Cerebellar cortex (tissue), 1 donor: ENCODE measurements around the gene DNAJB8.

Experiments
- DNase-seq: peaks from one replicate; pipeline ENCODE4 v3.0.0-alpha.2; 2015; ENCODE audit warnings: low spot score

The DNAJB8 gene

DNA sequence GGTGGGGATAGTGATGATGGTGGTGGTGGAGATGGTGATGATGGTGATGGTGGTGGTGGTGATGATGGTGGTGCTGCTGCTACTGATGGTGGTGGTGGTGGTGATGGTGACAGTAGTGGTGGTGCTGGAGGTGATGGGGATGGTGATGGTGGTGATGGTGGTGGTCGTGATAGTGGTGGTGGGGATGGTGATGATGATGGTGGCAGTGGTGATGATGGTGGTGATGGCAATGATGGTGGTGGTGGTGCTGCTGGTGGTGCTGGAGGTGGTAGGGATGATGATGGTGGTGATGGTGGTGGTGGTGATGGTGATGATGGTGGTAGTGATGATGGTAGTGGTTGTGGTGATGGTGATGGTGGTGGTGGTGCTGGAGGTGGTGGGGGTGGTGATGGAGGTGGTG, 21.3 kb downstream of the DNAJB8 start:
- no peak for DNase-seq

DNA sequence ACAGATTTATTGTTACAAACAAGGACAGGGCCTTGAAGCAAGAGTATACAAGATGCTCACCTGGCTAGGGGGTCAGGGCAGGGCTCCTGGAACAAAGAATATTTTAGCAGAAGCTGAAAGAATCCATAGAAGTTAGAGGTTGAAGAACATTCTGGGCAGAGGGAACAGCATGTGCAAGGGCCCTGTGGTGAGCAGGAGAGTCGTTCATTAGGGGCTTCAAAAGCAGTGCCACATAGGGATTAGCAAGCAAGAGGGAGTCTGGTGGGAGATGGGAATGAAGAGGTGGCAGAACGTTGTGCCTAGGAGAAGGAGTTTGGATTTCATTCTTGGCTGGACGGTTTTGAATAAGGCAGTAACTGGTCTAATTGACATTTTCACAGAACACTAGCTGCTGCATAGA, 22.9 kb downstream of the DNAJB8 start:
- no peak for DNase-seq

DNA sequence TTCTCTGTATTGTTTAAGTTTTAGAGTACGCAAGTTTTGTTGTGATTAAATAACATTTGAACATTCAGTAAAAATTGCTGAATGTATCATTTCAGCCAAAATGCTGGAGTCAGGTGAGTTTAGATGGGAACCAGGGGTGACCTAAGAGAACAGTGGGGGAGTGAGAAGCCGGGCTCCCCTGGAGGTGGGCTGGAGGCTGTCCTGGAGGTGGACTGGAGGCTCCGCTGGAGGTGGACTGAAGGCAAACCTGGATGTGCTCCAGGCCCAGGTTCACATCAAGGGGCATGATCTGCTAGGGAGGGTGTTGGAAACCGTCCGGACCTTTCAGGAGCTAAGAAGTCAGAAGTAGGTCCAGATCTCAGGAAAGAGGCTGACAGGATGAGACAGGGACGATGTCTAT, 23.7 kb downstream of the DNAJB8 start:
- no peak for DNase-seq

DNA sequence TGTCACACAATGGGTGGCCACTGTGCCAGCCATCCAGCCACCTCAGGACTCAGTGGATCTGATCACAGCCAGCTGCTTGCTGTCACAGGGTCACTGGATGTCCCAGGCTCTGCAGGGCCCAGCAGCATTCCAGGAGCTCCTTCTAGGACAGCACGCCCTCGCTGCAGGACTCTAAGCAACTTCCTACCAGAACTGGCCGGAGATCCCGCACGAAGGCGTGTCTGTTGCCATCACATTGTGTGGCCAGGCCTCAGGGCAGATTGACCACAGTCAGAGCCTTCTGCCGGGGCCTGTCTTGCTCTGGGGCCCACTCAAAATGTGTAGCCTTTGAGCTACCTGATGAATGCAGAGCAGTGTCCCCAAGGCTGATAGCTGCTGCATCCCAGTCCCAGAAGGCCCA, 24.6 kb downstream of the DNAJB8 start:
- no peak for DNase-seq

DNA sequence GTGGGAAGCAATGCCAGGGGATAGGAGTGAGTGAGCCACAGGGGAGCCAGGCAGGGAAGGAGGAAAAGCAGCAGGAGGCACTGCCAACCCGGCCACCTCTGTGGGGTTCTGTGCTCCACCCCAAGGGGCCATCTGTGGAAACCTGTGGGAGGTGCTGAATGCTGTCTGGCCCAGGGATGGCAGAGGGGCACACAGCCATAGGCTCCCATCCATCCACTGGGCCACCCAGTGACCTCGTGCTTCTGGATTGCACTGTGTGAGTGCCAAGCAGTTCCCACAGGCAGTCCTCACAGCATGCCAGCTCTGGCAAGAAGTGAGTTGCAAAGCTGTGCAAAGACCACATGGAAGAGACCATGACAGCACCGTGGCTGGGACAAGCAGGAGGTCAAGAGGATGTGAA, 27.5 kb downstream of the DNAJB8 start:
- DNase-seq, result no peak

DNA sequence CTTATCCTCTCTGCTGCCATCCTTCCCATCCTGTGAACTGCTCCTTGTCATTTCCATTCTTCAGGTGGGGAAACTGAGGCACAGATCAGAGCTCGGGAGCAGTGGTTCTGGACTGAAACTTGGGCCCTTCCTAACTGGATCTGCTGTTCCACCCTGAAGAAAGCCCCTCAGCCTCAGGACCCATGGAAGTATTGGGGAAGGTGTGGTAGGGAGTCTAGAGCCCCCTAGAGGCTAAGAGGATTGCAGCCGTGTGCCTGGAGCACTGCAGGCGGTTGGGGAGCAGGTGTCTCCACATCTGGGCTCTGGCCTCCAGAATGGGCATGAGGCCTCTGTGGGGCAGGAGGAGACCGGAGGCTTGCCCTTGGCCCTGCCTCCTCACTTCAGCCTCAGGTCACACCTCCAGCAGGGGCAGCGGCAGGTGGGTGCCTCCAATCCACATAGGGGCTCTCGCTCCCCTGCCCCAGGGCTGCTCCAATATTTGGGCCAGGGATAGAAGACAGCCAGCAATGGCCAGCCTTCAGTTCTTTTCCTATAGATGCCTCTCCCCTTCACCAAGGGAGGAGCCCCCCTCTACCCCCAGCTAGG, 28.1 kb downstream of the DNAJB8 start:
- peak; percentile 15 for DNase-seq

DNA sequence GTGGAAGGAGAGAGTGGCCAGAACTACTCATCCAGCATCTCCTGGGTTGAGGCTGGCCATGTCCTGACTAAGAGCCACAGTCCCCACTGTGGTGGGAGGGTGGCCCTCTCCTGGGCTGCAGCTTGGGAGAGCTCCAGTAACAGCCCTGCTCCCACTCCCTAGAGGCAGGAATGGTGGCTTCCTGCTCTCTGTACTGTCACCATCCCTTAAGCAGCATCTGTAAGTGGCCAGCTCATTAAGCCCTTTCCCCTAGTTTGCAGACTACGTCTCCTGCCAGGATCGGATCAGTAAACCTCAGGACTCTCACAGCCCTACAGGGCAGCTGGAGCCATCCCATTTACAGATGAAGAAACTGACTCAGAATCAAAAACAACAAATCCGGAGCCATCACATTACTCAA, 30.5 kb downstream of the DNAJB8 start:
- no peak for DNase-seq

DNA sequence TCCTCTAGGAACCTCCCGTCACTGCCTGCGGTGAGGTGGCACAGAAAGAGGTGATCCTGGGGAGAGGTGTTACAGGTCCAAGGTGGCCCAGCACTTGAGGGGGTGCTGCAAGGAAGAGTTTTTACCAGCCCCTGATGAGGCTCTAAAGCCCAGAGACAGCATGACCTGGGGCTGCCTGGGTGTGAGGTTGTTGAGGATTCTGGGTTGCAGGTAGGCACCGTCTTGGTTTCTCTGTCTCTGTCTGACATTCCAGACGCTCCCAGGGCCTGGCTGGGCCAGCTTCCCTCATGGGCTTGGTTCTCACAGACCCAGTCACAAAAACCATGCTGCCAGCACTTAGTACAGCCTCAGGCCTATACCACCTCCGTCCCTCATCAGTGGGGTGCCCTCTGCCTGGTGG, 31.1 kb downstream of the DNAJB8 start:
- no peak for DNase-seq

DNA sequence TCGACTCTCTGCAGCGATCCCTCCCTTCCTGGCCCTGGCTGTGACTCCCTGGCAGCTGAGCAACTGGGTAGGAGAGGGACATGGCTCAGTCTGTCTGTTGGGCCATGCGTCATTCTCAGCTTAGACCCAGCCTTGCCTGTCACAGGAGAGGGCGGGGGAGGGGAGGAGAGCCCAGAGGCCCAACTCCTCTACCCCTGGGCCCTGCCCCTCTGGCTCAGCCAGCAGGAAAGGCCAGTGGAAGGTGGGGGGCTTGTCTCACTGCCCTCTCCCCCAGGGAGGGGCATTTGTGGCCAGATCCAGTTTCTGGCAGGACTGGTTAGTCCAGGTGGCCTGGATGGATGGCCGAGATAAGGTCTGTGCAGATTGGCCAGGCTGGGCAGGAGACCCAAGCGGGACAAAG, 31.6 kb downstream of the DNAJB8 start:
- DNase-seq, result peak; percentile 12

DNA sequence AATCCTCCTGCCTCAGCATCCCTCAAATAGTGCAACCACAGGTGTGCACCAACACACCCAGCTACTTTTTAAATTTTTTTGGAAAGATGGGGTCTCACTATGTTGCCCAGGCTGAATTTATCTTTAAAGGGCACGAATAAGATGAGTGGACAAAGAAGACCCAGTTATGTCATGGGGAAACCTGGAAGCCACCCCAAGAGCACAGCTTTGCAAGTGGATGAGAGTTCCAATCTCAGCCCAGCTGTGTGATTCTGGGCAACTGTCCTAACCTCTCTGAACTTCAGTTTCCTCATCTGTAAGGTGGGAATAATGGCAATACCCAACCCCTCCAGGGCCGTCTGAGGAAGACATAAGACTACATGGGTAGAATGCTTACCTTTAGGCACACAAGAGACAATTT, 32.2 kb downstream of the DNAJB8 start:
- no peak for DNase-seq

DNA sequence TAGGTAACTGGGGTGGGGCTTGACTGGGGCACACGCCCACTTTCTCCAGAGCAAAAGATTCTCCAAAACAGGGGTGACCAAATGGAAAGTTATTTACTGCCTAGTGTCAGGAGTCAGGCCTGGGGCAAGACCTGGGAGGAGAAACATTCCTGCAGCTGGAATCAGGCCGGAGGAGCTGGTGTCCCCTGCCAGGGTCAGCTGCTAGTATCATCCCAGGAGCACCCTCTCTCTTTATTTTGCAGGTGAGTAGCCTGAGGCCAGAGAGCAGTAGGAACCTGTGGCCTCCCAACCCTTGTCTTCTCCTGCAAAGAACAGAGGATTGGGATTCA, 32.9 kb downstream of the DNAJB8 start:
- no peak for DNase-seq

DNA sequence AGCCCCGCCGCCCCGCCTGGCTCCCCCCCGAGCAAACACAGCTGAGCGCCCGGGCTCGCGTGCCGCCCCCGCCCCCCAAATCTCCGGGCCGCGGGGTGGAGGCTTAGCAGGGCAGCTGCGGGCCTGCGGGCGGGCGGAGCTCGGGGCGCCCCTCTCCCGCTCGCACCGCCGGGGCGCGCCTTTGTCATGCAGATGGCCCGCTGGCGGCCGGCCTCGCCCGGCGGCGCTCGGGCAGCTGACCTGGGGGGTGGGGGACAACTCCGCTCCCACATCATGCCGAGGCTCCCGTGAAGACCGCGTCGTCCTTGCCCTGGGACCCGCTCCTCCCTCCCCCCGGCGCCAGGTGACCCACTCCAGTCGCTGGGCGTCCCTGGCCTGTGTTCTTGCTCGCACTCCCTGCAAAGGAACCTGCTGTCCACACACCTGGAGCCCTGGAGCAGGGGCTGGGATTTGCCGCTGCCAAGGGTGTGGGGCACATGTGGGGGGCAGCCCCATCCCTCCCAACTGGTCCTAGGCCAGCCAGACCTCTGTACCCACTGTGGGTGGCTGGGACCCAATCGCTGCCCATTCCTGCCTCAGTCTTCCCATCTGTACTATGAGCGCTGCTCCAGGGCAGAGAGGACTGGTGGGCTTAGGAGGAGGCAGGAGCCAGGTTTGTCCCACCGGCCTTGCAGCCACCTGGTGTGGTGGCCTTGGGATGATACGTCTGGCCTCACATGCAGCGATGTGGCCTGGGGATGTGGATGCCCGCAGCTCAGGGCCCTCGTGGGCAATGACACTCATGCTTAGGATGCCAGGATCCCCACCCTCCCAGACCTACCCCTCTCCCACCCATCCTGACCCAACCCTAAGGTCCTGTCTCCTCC, 33.5 kb downstream of the DNAJB8 start:
- DNase-seq, result no peak

DNA sequence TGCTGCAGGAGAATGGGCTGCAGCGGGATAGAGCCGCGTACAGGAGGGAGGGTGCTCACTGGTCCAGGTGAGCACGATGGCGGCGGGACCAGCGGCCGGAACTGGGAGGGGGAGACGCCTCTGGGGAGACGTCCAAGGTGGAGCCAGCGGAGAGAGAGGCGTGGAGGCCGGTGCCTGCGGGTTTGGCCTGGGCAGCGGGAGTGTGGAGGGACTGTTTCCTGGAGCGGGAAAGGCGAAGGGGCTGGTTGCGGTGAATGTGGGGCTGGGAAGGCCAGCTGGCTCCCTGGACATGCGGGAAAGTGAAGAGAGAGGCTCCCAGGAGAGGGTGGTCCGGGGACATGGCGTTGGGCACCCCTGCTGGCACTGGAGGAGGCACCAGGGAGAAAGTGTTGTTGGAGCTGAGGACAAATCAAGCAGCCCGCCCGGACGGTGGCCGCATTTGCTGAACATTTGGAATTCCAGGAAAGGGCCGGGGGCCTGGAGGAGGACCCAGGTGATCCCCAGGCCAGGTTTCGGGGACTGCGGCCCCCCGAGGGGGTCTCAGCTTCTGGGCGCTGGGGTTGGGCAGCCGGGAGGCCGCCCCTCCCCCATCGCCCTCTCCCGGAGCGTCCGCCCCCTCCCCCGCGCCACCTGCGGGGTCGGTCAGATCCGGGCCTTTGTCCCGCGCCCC, 34.3 kb downstream of the DNAJB8 start:
- DNase-seq, result no peak

DNA sequence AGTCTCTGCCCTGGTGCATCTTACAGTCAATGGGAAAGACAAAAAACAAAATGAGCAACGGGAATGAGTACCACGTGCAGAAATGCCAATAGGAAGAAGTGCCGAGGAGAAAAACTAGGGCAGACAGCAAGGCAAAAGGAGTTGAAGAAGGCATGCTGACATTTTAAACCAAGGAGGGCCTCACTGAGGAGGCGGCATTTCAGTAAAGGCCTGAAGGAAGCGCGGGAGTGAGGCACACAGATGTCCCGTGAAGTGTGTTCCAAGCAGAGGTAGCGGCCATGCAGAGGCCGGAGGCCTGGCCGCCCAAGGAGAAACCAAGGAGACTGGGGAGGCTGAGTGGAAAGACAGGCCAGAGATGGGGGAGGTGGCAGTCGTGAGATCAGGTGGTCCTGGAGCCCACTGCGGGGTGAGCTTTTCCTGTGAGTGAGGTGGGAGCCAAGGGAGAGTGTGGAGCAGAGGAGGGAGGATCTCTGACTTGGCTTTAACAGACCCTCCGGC, 34.8 kb downstream of the DNAJB8 start:
- no peak for DNase-seq

DNA sequence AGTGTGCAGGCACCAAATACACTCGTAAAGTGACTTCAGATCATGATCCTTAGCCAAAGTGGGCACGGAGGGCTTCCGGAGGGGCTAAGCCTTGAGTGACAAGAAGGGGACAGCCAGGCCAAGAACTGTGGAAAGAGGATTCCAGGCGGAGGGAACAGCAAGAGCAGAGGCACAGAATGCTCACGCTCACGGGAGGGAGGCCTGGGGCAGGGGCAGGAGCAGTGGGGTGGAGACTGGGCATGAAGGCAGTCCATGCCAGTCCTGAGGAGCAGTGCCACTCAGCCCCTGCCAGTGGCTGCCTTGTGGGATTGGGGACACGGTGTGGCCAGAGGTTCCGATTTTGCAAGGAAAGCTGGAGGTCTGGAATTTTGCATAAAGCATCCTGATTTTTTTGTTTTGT, 36.0 kb downstream of the DNAJB8 start:
- DNase-seq, result no peak

DNA sequence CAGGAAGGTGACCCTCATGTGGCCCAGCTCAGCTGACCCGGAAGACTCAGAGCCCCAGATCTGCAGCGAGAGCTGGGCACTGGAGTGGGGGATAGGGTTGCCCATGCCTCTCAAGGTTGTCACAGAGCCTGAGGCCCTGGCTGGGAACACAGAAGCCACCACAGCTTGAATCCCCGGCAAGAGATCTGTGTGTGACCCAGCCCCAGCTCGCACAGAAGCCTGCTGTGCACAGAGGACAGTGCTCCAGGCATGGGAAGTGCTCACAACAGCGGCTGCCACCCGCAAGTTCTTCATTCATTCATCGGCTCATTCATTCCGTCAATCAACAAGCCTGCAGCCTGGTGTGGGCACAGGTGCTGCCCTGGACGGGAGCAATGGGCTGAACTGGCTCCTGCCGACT, 36.4 kb downstream of the DNAJB8 start:
- DNase-seq, result no peak

DNA sequence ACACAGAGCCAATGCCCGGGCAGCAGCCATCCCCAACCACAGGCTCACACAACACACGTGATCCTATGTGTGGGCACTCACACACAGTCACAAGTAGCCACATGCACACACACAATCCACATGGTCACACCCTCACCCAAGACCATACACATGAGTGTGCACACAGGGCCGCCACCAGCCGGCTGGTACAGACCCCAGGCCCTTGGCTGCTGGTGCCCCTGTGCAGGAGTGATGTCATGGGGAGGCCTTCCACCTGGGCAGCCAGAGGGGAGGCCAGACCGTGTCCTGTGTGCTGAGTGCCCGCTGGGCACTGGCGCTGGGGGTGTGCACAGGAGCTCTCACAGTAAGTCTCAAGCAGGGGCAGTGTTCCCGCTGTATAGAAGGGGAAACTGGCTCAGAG, 36.9 kb downstream of the DNAJB8 start:
- DNase-seq, result no peak

DNA sequence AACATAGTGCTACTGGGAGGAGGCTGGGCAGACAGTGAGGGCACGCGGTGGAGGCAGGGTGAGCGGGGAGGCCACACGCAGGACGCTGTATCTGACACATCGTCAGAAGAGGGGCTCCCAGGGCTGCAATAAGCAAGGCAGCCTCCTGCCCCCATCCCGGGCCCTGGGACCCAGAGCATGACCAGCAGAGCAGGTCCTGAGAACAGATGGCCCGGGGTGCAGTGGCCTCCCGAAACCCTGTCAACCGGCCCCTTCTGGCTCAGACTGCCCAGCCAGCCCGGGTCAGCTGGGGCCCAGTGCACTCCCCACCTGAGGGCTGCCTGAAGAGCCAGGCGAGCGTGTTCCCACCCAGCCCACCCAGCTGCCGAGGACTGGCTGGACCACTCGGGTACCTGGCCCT, 37.4 kb downstream of the DNAJB8 start:
- no peak for DNase-seq

DNA sequence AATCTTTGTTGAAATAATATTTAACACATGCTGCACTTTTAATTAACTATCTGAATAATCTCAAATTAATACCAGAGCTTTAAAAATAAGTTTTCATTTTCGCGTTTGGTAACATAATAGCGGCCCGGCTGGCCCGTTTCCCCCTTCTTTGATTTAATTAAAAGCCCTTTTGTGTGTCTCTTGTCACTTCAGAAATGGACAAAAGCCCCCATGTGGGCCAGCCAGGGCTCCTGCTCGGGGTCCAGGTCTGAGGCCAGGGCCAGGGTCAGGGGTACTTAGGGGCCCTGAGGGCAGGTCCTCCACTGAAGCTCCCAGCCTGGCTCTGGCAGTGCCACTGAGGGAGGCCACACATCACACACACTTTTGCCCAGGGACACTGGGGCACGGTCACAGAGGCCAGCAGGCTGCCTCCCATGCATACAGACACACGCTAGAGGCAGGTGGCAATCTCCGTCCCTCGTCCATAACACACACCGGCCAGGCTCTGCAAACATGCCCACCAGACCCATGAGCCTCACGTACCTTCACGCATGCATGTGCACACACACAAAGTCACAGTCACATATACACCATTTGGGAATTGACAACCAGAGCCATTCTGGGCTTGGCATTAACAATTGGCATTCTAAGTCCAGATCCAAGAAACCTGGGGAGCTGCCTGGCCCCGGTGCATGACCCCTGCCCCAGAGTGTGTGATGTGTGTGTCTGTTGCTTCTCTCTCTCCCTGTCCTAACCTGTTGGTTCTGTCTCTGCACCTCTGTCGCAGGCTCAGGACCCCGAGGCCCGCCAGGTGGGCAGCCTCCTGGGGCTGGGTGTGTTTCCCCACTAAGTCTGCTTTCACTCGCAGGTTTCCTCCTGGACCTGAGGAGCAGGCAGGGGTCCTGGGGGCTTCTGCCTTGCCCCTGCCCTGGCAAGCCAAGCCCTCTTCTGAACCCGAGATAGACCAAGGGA, 38.5 kb downstream of the DNAJB8 start:
- DNase-seq, result no peak

DNA sequence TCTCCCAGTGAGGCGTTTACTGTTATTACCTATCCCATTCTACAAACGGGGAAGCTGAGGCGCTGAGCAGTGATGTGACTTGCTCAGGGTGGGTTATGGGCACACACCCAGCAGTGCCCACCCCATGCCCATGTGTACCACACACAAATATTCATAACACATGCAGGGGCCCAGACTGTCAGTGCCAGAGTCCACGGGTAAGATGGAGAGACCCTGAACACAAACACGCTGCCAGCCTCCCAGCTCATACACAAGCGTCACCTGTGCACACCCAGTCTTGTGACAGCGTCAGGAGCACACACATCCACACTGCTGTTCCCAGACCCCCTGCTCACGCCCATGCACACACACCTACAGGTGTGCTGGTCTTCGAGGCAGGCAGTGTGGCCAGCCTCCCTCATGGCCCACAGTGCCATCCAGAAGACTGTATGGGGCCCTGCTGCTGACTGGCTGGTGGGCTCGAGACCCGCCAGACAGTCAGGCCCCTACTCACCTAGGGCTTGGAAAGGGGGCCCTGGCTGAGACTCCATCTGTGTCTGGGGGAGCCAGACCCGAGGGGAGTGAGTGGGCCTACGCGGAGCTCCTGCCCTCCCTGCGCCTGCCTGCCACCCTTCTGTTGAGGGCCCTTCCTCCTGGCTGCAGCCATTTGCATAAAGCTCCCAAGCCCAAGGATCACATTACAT, 39.4 kb downstream of the DNAJB8 start:
- no peak for DNase-seq

DNA sequence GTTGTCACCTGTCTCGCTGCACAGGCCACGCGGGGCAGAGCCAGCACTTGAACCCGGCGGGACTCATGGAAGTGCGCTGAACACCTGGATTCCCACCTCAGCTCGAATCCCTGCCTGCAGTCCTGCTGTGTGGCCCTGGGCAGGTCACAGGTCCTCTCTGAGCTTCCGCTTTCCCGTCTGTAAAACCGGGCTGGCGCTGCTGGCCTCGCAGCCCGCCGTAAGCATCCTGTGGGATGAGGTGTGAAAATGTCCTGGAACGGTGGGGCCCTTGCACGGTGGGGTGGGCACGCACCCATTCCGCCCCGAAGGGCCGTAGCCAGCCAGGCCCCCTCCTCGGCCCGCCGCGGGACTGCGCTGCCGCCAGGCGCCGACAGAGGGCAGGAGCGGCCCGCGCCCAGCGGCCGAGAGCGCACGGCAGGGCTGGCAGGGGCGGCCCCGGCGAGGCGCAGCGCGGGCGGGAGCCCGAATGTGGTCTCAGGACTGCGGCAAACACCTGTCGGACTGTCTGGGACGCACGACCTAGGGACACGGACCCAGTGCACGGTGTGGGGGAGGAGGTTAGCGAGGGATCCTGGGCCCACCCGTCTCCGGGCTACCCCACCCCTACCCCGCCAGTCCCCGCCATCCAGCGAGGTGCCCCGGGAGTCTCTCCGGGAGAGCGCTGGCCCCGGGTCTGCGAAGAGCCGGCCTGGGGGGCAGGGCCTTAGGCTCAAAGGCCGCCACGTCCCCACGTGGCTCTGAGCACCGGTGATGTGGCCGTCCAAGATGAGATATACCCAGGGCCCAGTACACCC, 40.4 kb downstream of the DNAJB8 start:
- peak; percentile 20 for DNase-seq
